ENCODE measurements around the gene SCN8A.
"Not testable (repeated sequence)": the region's sequence is repeated elsewhere in the genome, so short reads cannot be mapped to it uniquely, and the experiment has no call there.

Gene SCN8A

DNA sequence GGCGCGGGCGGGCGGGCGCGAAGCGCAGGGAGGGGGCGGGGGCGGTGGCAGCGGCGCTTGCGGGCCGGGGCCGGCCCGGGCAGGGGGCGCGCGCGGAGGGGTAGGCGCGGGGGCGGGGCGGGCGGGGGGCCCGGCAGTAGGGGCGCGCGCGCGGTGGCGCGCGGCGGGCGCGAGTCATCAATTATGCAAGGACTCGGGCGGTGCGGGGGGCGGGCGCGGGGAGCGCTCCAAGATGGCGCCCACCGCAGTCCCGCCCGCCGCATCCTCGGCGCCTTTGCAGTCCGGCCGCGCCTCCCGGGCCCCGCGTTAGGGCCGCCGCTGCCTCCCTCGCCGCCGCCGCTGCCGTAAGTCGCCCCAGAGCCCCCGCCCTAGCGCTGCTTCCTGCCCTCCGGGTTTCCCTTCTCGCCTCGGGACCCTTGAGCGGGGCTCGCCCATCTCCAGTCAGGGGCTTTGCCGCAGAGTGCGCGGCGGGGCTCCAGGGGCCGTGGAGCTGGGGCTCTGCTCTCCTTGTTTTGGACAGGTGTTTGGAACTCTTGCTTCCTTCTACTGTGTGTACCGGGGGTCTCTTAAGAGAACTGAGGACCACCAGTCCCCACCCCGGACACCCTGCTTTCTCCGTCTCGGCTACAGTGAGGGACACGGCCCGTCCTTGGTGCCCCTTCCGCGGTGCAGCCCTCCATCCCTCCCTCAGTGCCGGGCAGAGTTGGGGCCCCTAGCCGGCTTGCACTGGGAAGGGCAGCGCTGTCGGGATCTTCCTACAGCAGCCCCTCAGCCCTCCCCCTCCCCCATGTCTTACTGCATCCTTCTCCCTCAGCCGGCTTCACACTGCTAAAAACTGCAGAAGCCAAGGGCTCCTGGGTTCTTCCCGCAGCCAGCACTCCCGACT is at the start of gene SCN8A:
Gene SCN8A (plus strand): TSS at position 218 of the 886 bp plus-strand sequence. CDS start 71,585 bp downstream, outside the sequence.
- DNase-seq: peak; percentile 79

DNA sequence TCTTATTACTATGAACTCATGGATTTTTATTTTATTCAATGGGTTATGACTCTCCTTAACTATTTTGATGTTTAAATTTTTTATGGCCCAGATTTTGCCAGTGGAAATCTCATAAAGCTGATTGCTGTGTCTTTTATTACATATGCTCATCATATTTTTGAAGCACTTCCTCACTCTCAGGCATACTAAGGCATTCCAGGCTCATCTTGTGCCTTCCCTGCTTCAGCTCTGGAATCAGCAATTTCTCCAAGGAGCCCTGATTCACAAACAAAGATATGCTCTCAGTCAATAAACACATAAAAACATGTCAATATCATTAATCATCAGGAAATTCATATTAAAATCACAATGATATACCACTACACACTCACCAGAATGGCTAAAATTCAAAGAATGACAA is 44.9 kb upstream of the SCN8A start:
- no peak for DNase-seq

DNA sequence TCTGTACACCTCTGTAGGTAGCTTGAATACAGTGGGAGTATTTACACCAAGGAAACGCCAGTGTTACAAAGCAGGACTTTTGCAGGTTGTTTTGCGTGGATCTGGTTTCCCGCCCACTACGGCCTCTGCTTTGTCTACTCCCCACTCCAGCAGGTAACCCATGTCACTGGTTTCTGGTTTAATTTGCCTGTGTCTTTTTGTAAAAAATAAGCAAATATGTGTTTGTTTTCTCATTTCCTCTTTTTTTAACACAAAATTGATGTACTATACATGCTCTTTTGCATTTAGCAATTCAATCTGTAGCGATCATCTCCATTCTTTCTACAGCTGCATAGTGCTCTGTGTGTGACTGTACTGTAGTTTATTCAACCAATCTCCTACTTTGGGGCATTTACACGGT is 43.4 kb upstream of the SCN8A start:
- DNase-seq: no peak

DNA sequence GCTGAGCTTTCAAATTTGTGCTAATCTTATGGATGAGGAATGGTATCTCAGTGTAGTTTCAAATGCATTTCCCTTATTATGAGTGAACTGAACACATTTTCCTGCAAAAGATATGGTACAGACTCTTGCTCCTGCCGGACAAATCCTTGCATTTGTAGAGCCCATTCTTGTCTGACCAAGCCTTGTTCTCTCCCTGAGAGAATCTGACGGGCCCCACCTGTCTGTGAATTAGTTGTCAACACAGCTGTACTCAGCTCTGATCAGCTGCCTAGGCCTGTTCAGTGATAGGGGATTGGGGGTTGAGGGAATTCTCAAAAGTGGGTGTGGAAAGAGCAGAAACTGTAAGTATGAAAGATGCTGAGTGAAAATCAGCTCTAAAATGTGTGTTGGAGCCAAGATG is 42.8 kb upstream of the SCN8A start:
- peak; percentile 41 for DNase-seq

DNA sequence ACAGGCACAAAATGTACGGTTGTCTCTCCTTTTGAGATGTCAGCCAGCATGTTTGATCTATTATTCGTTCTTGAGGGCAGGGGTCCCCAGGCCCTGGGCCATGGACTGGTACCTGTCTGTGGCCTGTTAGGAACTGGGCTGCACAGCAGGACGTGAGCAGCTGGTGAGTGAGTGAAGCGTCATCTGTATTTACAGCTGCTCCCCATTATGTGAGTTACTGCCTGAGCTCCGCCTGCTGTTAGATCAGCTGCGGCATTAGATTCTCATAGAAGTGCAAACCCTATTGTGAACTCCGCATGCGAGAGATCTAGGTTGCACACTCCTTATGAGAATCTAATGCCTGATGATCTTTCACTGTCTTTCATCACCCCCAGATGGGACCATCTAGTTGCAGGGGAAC is 41.4 kb upstream of the SCN8A start:
- peak; percentile 94 for DNase-seq

DNA sequence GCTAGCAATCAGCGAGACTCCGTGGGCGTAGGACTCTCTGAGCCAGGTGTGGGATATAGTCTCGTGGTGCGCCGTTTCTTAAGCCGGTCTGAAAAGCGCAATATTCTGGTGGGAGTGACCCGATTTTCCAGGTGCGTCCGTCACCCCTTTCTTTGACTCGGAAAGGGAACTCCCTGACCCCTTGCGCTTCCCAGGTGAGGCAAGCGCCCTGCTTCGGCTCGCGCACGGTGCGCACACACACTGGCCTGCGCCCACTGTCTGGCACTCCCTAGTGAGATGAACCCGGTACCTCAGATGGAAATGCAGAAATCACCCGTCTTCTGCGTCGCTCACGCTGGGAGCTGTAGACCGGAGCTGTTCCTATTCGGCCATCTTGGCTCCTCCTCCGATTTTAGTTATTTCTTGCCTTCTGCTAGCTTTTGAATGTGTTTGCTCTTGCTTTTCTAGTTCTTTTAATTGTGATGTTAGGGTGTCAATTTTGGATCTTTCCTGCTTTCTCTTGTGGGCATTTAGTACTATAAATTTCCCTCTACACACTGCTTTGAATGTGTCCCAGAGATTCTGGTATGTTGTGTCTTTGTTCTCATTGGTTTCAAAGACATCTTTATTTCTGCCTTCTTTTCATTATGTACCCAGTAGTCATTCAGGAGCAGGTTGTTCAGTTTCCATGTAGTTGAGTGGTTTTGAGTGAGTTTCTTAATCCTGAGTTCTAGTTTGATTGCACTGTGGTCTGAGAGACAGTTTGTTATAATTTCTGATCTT is 22.6 kb upstream of the SCN8A start:
- DNase-seq: not testable (repeated sequence)

DNA sequence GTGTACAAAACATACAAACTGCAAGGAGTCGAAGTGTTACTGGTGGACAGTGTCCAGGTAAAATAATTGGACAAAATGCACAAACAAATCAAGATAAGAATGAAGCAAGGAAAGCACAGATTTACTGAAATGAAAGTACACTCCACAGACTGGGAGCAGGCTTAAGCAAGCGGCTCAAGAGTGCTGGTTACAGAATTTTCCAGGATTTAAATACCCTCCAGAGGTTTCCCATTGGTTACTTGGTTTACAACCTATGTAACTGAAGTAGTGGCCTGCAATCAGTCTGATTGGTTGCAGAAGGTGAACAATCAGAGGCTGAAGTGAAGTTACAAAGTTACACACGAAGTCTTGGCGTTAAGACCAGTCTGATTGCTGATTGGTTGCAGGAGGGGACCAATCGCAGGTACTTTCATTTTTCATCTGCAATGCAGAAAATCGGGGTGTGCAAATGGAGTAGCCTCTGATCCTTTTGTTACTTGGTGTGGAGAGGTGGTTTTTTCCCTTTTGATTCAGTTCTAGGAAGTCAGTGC is 11.6 kb upstream of the SCN8A start:
- DNase-seq: no peak

DNA sequence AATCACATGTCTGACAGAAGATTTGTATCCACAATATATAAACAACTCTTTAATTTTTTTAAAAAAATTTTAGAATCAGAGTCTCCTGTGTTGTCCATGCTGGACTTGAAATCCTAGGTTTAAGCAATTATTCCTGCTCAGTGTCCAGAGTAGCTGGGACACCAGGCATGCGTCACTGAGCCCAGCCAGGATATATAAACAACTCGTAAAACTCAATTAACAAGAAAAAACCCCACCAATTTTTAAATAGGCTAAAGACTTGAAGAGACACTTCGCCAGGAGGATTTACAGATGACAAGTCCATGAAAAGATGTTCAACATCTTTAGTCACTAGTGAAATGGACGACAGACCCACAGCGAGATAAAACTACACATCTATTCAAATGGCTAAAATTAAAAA is 2.0 kb upstream of the SCN8A start:
- DNase-seq: no peak

DNA sequence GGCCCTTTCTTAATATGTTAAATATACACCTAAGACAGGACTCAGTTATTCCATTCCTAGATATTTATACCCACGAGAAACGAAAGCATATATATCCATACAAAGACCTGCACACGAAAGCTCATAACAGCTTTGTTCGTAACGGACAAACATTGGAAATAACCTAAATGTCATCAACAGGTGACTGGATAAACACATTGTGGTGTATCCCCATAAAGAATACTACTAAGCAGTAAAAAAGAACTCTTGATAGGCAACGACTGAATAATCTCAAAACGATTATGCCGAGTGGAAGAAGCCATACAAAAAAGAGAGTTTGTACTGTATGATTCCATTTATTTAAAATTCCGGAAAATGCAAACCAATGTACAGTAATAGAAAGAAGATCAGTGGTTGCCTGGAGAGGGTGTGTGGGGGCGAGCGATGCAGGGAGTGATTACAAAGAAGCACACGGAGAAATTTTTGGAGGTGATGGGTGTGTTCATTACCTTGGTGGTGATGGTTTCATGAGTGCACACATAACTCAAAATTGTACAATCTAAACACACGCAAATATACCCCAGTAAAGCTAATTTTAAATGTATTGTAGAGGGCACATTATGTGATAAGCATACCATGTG is 1.4 kb upstream of the SCN8A start:
- no peak for DNase-seq

DNA sequence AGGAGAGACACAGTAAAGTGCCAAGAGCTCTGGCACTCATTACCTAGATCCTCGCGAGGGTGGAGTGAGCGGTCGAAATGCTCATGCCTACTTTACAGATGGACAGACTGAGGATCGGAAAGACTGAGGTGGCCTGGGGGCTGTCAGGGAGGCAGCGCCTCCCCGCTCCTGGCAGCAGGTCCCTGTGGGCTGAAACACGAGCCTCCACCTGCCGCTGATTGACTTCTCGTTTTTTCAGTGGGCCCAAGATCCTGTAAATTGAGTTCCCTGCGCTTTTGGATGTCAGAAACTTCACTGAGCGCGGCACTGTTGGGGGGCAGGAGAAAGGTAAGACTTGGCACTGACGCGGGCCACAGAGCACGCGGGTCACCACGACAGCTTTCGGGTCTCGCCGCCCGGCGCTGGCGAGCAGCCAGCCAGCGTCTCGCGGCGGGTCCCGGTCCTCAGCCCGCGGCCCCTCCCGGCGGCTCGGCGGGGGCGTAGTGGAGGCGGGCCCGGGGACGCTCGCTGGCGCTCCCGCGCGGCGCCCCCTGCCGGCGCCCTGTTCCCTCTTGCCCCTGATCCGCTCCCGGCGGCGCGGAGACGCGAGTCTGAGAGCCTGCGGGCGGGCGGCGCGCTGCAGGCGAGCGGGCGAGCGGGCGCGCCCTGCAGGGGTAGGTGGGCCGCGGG is 552 bp upstream of the SCN8A start:
- peak; percentile 93 for DNase-seq

DNA sequence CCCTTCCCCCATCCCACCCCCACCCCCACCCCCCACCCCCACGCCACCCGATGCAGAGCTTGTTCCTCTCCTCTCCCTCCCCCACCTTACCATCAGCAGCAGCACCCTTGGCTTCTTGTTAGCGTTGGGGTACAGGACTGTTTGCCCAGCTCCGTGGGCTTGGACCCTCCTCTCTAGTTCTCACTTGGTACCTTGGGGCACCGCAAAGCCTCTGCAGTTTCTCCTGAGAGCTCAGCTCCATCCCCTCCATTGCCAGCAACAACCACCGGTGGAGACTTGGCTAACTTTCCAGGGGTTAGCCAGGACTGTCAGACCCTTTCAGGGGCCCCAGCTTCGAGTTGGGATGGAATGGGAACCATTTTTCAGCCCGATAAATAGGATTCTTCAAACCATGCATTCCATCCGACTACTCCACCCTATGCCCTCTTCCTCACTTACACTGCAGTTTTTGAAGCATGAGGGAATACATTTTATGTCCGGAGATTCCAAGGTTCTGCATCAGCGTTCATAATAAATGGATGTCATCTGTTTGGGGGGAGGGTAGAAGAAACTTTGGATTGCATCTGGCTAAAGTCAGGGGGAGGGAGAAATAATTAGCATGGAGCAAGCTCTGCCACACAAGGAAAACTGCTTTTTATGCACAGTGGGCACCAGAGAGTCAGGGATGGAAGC is 1.1 kb downstream of the SCN8A start:
- no peak for DNase-seq

DNA sequence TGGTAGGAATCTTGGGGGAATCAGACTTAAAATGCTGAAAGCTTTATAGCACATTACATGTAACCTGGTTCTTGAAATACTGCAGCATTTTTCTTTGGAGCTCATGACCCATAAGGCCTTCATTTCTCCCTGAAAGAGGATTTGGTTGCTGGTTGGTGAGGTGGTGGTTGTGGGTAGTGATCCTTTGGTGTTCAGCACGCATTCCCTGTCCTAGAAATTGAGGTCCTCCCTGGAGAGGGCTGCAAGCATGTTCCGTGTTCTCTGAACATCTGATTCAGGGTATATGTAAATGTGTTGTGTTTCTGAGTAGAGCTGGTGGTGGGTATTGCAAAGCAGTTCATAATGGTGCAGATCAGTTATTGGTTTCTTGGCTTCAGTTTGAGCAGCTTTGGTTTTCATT is 2.0 kb downstream of the SCN8A start:
- no peak for DNase-seq

DNA sequence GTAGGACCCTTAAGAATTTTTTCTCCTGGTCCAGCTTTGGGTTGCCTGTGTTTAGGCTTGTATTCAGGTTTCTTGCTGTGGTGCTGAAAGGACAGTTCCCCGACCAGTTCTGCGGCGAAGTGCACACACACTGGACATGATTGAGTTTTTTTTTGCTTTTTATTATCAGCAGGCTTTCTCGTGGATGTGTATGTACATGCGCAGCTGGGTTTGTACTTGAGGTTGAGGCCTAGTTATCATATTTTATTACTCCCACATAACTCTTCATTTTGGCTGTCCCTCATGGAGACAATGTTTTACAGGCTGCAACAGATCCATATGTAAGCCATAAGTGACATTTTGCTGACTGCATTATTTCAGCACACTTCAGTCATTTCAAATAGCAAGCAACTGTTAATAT is 2.5 kb downstream of the SCN8A start:
- peak; percentile 31 for DNase-seq

DNA sequence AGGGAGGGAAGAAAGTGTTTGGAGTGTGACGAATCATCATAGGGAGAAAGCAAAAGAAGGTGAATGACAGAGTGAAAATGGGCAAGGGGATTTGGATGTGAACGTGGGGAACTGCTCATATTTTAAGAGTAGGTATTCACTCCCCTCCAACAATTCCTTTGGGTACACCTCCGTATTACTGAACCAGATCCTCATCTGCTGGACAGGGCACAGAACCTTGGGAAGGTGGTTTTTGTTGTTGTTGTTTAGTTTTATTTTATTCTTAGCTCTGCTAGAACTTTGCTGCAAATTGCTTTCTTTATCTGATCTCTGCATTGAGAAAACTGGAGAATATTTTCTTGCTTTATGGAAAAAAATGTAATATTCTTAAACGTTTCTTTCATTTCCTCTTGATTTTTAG is 7.1 kb downstream of the SCN8A start:
- DNase-seq: no peak

DNA sequence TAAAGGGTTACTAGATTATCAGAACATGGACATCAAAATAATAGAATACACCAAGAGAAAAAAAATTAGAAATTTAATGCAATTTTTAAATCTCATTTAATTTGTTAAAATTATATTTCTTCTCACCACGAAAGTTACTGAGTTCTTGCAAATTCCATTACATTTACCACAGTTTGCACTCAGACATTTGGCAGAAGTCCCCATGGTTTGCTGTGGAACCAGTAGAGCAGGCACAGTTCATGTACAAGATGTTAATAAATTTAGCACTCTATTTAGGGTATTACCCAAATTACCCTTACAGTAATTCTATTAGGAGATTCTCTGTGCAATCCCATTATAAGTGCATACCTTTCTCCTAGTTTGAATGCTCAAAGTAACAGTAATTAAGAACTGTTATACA is 9.7 kb downstream of the SCN8A start:
- no peak for DNase-seq

DNA sequence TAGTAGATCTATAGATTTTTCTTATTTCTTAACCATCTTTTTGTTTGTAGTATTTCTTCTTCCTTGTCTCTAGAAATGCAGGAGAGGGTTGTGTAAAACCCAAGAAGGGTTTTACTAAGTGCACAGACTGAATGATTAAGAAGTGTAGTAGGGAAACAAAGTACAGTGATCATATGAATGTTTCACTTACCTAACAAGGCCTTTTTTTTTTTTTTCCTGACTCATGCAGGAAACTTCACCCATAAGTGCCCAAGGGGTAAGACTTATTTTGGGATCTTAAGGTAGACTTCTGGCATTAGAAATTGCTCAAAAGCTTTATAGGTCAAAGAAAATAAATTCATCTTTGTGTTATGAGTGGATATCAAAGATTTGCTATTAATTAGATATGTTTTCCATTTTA is 10.2 kb downstream of the SCN8A start:
- no peak for DNase-seq

DNA sequence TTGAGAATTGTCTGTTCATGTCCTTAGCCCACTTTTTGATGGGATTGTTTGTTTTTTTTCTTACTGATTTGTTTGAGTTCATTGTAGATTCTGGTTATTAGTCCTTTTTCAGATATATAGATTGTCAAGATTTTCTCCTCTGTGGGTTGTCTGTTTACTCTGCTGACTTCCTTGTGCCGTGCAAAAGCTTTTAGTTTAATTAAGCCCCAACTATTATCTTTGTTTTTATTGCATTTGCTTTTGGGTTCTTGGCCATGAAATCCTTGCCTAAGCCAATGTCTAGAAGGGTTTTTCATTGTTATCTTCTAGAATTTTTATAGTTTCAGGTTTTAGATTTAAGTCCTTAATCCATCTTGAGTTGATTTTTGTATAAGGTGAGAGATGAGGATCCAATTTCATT is 14.9 kb downstream of the SCN8A start:
- not testable (repeated sequence) for DNase-seq

DNA sequence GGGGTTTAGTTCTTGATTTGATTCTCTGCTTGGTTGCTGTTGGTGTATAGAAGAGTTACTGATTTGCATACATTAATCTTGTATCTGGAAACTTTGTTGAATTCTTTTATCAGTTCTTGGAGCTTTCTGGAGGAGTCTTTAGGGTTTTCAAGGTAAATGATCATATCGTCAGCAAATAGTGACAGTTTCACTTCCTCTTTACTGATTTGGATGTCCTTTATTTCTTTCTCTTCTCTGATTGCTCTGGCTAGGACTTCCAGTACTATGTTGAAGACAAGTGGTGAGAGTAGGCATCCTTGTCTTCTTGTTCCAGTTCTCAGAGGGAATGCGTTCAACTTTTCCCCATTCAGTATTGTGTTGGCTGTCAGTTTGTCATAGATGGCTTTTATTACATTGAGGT is 16.2 kb downstream of the SCN8A start:
- DNase-seq: not testable (repeated sequence)

DNA sequence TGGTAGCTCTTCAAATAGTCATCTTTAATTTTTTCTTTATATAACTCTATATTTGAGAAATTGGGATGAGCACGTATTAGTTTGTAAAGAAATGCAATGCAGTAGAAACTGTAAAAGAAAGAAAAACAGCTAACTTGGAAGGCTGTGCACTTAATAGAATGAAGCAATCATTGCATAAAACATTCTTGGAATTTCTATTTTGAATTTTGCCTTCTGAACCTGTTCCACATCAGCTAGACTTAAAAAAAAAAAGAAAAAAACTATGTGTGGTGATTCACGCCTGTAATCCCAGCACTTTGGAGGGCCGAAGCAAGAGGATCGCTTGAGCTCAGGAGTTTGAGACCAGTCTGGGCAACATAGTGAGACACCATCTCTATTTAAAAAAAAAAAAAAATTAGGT is 29.4 kb downstream of the SCN8A start:
- DNase-seq: no peak

DNA sequence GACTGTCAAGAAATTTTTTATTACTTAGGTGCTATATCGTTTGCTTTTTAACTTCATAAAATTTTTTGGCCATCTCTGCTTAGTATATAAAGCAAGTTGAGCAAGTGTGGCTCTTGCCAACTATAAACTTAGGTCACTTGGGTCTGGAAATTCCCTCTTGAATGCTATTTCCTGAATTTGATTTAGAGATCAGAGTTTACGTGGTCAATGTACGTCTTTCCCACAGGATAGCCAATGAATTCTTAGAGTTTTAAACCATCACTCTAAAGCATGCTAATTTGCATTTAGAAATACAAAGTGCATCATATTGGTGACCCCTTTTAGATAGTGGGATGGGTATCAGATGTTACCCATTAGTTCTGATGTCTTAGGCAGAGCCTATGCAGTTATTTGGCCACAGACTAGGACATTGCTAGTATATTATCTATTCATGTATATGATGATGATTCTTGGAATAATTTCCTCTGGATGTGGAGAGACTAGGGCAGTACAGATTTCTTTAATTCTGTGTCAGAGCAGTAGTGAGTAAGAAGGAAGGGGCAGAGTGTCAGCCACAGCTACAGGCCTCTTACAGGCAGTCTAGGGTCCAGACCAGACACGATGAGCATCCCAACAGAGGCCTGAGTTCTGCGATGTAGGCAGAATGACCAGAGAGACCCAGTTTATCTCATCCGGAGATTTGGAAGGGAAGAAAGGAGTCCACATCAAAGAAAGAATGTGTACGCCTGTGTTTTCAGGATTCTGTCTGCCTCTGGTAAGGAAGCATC is 30.3 kb downstream of the SCN8A start:
- DNase-seq: no peak

DNA sequence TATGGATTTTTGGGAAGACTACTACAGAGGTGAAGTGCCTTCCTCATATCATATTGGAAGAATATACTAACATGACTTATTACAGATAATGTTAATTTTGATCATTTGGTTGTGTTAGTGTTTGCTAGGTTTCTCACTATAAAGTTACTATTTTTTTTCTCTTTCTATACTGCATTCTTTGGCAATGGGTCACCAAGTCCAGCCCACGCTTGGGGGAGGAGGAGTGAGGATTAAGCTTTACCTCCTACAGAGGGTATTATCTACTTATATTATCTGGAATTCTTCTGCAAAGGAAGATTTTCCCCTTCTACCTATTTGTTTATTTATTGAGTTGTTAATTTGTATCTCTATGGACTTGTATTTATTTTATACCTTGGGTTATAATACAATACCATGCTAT is 31.5 kb downstream of the SCN8A start:
- DNase-seq: no peak

DNA sequence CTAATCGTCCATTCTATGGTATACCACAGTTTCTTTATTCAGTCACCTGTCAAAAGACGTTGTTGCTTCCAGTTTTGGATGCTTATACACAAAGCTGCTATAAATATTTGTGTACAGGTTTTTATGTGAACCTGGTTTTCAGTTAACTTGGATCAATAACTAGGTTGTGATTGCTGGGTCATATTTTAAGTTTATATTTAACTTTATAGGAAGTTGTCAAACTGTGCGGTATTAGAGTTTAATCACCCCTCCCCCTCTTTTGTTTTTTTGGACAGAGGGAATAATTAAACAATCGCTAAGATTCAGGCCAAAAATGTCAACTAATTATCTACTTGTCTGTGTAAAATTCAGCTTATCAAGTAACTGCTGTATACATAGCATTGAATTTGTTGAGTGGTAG is 34.3 kb downstream of the SCN8A start:
- DNase-seq: no peak
